22Rv1 (cell line): ENCODE measurements around the gene NPEPL1.

Experiments
- H3K27ac ChIP-seq: fragments of 450-650 bp; 2 replicates; pipeline ENCODE4 v1.5.1; 2017
- CTCF ChIP-seq: fragments of 450-650 bp; IDR thresholded peaks from 2 replicates; pipeline ENCODE4 v1.5.1; 2017; ENCODE audit warnings: mild to moderate bottlenecking
- ZFX ChIP-seq: fragments of 450-650 bp; IDR thresholded peaks from 2 replicates; pipeline ENCODE4 v1.6.1; 2017; ENCODE audit warnings: antibody characterized with exemption, borderline replicate concordance

NPEPL1 gene

GRCh38 chr20:58668901-58669286 lies 23.7 kb upstream of the NPEPL1 start:
- no peak overlapping the region for H3K27ac ChIP-seq
- no peak for TF ChIP-seq ZFX
- no peak for TF ChIP-seq CTCF

GRCh38 chr20:58669287-58670006 lies 23.2 kb upstream of the NPEPL1 start:
- TF ChIP-seq ZFX (no peak), CTCF (no peak)
- no peak overlapping the region for H3K27ac ChIP-seq

- no peak overlapping the region for H3K27ac ChIP-seq
Observed at GRCh38 chr20:58670102-58670501, 22.5 kb upstream of the NPEPL1 start.

GRCh38 chr20:58670659-58671058 lies 21.9 kb upstream of the NPEPL1 start:
- H3K27ac ChIP-seq = no peak overlapping the region
- no peak for TF ChIP-seq ZFX
- no peak for TF ChIP-seq CTCF

More at GRCh38 chr20:58670102-58670501, 22.5 kb upstream of the NPEPL1 start:
- TF ChIP-seq CTCF = no peak
- no peak for TF ChIP-seq ZFX

GRCh38 chr20:58673119-58673518 lies 19.5 kb upstream of the NPEPL1 start:
- no peak overlapping the region for H3K27ac ChIP-seq
- TF ChIP-seq CTCF (no peak), ZFX (no peak)

- no peak for TF ChIP-seq ZFX
- TF ChIP-seq CTCF = no peak
- H3K27ac ChIP-seq = no peak overlapping the region
Observed at GRCh38 chr20:58675146-58675584, 17.4 kb upstream of the NPEPL1 start.

GRCh38 chr20:58675641-58676040 lies 17.0 kb upstream of the NPEPL1 start:
- TF ChIP-seq CTCF (no peak), ZFX (no peak)
- no peak overlapping the region for H3K27ac ChIP-seq
